Chondrocyte (in vitro differentiated cells): ENCODE measurements around the gene HLA-DQB1. TPM values are rescaled to one million over a fixed set of nuclear protein-coding genes. Genes with fewer than 3 reads are reported as not detected.

Source experiments
- DNase-seq: peaks from one replicate; pipeline ENCODE4 v3.0.0; 2021; ENCODE audit warnings: mixed read lengths, low spot score
- H3K27ac Mint-ChIP-seq: one replicate; pipeline ENCODE4 v1.8.0; 2021; ENCODE audit warnings: mild to moderate bottlenecking, moderate library complexity, mixed read lengths; ENCODE audit not compliant: unreplicated experiment
- H3K27me3 Mint-ChIP-seq: 2 replicates; pipeline ENCODE4 v1.8.0; 2021; ENCODE audit warnings: low read depth, mixed read lengths
- H3K36me3 Mint-ChIP-seq: 2 replicates; pipeline ENCODE4 v1.8.0; 2021; ENCODE audit warnings: low read depth, mixed read lengths
- H3K4me1 Mint-ChIP-seq: 2 replicates; pipeline ENCODE4 v1.8.0; 2021; ENCODE audit warnings: low read depth, mild to moderate bottlenecking, mixed read lengths
- H3K4me3 Mint-ChIP-seq: one replicate; pipeline ENCODE4 v1.8.0; 2021; ENCODE audit warnings: mild to moderate bottlenecking, moderate library complexity, mixed read lengths; ENCODE audit not compliant: unreplicated experiment
- H3K9me3 Mint-ChIP-seq: 2 replicates; pipeline ENCODE4 v1.8.0; 2021; ENCODE audit warnings: low read depth, mixed read lengths
- CTCF ChIP-seq: fragments of 200-600 bp; sonication (generic); IDR thresholded peaks from 2 replicates; pipeline ENCODE4 v1.5.0; 2021; ENCODE audit warnings: antibody characterized with exemption, mild to moderate bottlenecking, moderate library complexity
- total RNA-seq: library from RNA; stranded (reverse); gene quantifications from 3 replicates; pipeline ENCODE4 v1.2.1, GENCODE V29; 2021

HLA-DQB1 gene
- total RNA-seq, 1 donor from 2014 or later = not detected

DNA sequence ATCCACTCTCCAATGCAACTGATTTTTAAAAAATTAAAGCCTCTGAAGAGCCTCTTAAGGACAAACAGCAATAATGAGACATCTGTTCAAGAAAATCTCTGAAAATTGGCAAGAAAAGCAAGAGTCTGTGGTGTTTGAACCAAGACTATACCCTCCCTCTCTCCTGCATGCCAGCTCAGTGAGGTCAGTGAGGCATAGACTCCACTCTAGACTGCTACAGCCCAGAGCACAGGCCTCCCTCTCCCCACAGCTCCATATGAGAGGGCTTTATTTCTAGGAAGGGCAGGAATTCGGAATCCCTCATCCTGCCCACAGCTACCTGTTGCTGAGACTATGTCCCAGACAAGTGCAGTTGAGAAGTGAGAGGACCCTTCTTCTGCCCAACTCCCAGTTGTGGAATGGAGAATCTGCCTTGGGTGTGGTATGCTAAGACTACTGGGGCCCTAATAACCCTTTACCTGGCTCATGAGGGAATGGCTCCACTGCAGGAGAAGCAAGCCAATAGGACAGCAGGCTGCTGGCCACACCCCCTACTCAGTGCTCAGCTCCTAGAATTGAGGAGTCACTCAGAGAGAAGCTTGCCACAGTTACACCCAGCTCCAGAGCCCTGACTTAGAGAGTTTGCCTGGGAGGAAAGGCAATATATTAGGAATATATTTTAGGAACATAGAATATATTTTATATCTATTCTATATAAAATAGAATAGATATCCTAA lies 51.9 kb downstream of the HLA-DQB1 start:
- H3K4me1 Mint-ChIP-seq = no peaks in the 10 kb centered on the region
- no peak for TF ChIP-seq CTCF

DNA sequence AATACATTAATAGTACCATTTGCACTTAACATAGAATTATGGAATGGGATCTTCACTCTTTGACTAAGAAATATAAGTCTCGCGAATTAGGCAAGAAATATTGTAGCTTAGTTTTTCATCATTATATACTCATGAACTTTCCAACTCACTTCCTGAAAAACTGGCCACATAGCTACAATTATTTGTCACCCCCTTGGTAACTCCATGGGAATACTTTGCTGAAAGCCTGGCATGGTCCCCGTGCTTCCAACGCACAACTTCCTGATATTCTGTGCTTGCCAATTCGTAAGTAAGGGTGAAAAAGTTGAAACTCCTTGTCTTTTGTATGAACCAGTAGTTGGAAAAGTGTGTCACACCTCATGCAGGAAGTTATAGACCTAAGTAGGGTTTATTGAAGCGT lies 53.0 kb downstream of the HLA-DQB1 start:
- Mint-ChIP-seq H3K4me3 (no peak overlapping the region), H3K27ac (no peak overlapping the region), H3K27me3 (peaks cover 14% of the 10 kb centered on the region), H3K9me3 (peaks cover 5% of the 10 kb centered on the region), H3K4me1 (no peaks in the 10 kb centered on the region), H3K36me3 (peaks cover 1% of the 10 kb centered on the region)
- TF ChIP-seq CTCF = no peak
- no peak for DNase-seq

More for the DNA sequence above, 51.9 kb downstream of the HLA-DQB1 start:
- Mint-ChIP-seq H3K27me3 (peaks cover 14% of the 10 kb centered on the region), H3K27ac (no peak overlapping the region), H3K36me3 (peaks cover 1% of the 10 kb centered on the region), H3K9me3 (peaks cover 5% of the 10 kb centered on the region), H3K4me3 (no peak overlapping the region)
- no peak for DNase-seq

- no peaks in the 10 kb centered on the region for H3K4me1 Mint-ChIP-seq
- H3K4me3 Mint-ChIP-seq = no peak overlapping the region
- no peaks in the 10 kb centered on the region for H3K9me3 Mint-ChIP-seq
- TF ChIP-seq CTCF = no peak
- H3K36me3 Mint-ChIP-seq = no peaks in the 10 kb centered on the region
- no peak for DNase-seq
- no peak overlapping the region for H3K27ac Mint-ChIP-seq
- H3K27me3 Mint-ChIP-seq = peaks cover 16% of the 10 kb centered on the region
These were observed 55.7 kb downstream of the HLA-DQB1 start for GRCh38 chr6:32610682-32611296.

- Mint-ChIP-seq H3K4me3 (no peak overlapping the region), H3K4me1 (no peaks in the 10 kb centered on the region), H3K36me3 (no peaks in the 10 kb centered on the region), H3K27ac (no peak overlapping the region), H3K27me3 (peaks cover 13% of the 10 kb centered on the region), H3K9me3 (no peaks in the 10 kb centered on the region)
- no peak for DNase-seq
- no peak for TF ChIP-seq CTCF
These were observed 56.5 kb downstream of the HLA-DQB1 start for GRCh38 chr6:32609731-32610640.

Other genes with a start within 250 kb of the HLA-DQB1 start
- gene HLA-DRA, start 226.8 kb downstream of the HLA-DQB1 start, total RNA-seq = not detected in 3 replicates
- gene HLA-DRB5, start 136.4 kb downstream of the HLA-DQB1 start, total RNA-seq = not detected in 3 replicates
- gene HLA-DRB1, start 76.8 kb downstream of the HLA-DQB1 start, total RNA-seq = not detected in 3 replicates
- gene HLA-DQA1, start 29.3 kb downstream of the HLA-DQB1 start, total RNA-seq = not detected in 3 replicates
- not detected in 3 replicates for gene HLA-DQA2, start 74.7 kb upstream of the HLA-DQB1 start, total RNA-seq
- not detected in 3 replicates for gene HLA-DQB2, start 96.9 kb upstream of the HLA-DQB1 start, total RNA-seq
- gene HLA-DOB, start 150.3 kb upstream of the HLA-DQB1 start, total RNA-seq = 0.25 to 0.56 TPM in 2 of 3 replicates, not detected in the other
- 16.3 to 28.0 TPM (median 20.3 TPM) in 3 replicates for gene TAP2, start 172.1 kb upstream of the HLA-DQB1 start, total RNA-seq
- 14.6 to 17.4 TPM (median 16.2 TPM) in 3 replicates for gene PSMB8, start 177.4 kb upstream of the HLA-DQB1 start, total RNA-seq
- 14.5 to 29.7 TPM (median 26.7 TPM) in 3 replicates for gene TAP1, start 187.0 kb upstream of the HLA-DQB1 start, total RNA-seq
- gene PSMB9, start 187.5 kb upstream of the HLA-DQB1 start, total RNA-seq = 0.90 to 1.2 TPM (median 1.2 TPM) in 3 replicates